ENCODE measurements around the gene YBEY.
"Not testable (repeated sequence)": the region's sequence is repeated elsewhere in the genome, so short reads cannot be mapped to it uniquely, and the experiment has no call there.

The YBEY gene, protein sequence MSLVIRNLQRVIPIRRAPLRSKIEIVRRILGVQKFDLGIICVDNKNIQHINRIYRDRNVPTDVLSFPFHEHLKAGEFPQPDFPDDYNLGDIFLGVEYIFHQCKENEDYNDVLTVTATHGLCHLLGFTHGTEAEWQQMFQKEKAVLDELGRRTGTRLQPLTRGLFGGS

DNA sequence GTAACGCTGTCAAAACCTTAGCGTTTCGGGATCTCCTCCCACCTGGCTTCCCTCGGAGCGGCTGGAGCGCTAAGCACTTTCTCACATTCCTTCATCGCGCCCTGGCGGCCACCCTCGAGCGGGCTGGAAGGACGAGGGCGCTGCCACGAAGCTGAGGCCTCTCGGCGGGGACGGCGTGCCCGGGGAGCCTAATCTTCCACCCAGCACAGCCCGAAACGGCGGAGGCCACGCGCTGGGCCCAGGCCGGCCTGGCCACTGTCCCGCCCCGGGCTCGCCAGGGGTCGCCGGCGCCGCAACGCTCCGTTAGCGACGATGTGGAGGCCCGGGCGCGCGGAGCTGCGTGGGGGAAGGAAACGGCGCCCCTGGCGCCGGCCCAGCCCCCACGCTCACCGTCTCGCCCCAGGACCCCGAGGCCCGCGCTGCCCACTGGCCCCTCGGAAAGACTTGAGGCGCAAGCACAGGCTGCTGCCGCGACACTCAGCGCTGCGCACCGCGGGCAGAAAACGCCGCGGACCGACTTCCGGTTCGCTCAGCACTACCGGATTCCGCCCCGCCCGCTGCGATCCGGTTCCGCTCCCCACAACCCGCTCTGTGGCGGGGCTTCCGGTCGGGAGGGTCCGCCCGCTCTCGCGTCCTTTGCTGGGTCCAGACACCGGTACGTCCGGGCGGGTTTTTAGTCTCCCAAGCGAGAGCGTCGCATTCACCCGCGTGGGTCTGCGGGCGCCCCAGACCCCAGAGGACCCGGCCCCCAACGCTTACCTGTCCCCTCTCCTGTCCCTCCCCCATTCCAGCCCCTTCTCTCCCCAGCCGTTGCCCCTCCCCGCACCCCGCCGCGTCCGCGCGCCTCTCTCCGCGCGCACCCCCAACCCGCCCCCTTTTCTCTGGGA, at the start of gene YBEY:
Gene YBEY, plus strand, starts transcription at position 582 of the 887 bp plus-strand sequence. CDS start 572 bp downstream, outside the sequence.
- DNase-seq = peak; percentile 89

DNA sequence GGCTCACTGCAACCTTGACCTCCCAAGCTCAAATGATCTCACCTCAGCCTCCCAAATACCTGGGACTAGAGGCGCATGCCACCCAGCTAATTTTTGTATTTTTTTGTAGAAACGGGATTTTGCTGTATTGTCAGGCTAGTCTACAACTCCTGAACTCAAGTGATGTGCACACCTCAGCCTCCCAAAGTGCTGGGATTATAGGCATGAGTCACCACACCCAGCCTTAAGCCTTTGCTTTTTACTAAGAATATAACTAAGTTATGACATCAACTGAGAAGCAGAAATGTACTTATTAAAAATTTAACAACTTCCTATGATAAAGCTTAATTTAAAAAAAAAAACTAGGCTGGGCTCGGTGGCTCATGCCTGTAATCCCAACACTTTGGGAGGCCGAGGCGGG, 48.7 kb upstream of the YBEY start:
- DNase-seq = no peak

DNA sequence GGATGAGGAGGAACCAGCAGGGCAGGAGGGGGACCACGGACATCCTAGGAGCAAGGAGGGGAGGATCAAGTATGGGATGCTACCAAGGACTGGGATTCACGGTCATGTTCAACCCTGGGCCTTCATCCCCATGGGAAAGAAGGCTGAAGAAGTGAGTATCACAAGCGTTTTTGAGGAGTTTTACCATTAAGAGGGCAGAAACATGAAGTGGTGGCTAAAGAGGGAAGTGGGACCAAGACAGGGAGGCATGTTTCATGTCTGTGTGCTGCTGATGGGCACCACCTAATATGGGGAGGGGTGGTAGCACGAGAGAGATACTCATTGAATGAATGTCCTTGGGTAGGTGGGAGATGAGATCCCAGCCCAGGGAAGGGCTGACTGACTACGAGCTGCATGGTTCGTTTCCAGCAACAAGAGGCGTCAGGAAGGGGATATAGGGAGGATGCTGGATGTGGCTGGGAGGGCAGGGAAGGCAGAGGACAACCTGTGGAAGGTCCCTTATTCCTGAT, 46.3 kb upstream of the YBEY start:
- no peak for DNase-seq

DNA sequence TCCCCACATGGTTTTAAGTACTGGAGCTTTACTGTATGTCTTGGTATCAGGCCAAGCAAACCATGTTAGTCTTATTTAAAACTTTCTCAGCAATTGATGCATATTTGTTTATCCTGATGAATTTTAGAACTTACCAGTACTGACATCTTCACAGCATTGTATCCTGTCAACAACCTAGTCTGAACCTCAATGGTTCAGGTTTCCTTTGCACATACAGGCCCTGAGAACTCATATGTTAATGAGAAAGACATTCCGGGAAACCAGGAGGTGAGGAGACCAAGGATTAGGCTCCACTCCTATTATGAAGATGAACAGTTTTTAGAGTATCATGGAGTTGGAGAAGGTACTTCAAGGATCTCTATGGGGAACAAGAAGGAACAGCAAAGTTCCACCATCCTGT, 44.6 kb upstream of the YBEY start:
- not testable (repeated sequence) for DNase-seq

DNA sequence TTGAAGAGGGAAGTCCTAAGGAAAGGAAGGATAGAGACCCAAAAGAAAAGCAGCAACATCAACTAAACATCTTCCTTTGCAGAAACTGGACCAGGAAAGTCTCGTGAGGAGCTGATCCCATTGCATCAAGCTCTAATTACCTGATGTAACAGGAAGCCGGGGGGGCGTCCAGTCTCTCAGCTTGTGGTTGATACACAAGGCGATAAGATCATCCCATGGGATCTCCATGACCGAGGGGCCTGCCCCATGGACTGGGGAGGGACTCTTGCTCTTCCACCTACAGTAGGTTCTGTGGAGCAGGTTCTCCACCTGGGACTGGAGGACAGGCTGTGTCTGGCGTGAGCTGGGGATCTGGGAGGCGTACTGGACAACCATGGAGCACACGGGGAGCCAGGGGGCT, 42.8 kb upstream of the YBEY start:
- no peak for DNase-seq

DNA sequence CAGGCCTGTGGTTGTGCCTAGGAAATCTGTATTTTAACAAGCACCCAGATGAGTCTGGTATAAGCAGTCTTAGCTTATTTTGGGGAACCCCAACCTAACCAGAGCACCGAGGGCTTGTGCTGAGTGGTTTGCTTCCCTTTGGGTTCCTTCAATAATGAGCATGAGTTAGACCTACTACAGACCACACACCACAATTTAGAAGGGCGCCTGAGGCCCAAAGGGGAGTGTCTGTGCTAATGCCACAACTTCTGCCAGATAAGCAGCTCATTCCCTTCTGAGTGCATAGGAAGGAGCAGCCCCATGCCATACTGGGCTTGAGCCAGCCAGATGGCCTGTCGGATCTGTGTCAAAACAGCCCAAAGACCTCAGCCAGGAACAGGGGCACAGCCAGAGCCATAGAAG, 42.2 kb upstream of the YBEY start:
- no peak for DNase-seq

DNA sequence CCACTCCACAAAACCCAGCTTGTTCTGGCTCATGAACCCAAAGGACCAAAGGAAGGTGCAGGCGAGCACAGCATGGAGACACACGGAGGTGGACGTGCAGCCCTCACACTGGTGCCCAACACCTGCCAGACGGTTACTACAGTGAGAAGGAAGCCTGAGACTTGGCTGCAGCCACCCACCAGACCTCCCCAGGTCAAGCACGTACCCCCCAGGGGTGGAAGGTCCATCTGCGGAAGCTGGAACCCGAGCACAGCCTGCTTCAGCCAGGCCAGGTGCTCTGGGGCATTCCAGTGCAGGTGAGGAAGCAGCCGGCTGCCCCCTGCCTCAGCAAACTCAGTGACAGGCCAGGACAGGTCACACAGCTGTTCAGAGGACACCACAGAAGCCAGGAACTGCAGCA, 41.5 kb upstream of the YBEY start:
- no peak for DNase-seq

DNA sequence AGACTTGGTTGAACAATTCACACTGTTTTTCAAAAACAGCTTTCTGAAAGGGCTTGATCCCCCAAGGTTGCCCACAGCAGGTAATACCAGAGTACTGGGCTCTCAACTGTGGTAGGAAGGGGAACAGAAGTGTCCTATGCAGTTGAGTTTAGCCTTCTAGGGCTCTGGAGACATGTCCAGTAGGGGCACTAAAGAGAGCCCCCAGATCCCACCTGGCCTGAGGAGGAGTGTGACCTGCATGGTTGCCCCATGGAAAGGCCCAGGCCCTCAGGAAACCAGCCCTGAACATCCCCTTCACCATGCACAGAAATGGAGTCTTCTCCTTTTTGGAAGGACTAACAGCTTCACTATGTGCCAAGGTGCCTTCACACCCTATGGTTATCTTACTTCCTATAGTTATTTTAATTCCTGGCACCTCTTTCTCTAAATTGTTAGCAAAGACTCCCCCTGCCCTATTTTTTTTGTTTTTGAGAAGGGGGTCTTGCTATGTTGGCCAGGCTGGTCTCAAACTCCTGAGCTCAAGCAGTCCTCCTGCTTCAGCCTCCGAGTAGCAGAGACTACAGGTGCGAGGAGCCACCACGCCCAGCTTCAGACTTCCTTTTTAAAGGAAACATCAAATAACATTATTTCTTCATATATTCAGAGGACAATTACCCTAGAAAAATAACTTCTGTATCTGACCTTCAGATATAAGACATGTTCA, 40.8 kb upstream of the YBEY start:
- DNase-seq = no peak

DNA sequence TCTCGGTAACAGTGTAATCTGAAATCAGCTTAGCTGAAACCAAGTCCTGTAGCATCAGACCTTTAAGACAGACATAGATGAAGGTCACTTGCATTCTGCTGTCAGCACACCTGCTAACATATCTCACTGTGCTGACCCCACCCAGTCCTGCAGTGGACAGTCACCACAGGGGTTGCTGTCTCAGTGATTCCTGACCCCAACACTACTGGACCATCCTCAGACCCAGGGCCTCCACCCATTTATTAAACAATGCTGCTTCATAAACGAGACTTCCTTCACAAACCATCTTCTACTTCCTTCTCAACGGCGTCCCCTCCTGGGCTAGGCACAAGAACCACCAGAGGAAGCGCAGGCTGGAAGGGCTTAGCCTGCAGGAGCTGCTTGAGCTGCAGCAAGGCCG, 39.8 kb upstream of the YBEY start:
- DNase-seq = no peak

DNA sequence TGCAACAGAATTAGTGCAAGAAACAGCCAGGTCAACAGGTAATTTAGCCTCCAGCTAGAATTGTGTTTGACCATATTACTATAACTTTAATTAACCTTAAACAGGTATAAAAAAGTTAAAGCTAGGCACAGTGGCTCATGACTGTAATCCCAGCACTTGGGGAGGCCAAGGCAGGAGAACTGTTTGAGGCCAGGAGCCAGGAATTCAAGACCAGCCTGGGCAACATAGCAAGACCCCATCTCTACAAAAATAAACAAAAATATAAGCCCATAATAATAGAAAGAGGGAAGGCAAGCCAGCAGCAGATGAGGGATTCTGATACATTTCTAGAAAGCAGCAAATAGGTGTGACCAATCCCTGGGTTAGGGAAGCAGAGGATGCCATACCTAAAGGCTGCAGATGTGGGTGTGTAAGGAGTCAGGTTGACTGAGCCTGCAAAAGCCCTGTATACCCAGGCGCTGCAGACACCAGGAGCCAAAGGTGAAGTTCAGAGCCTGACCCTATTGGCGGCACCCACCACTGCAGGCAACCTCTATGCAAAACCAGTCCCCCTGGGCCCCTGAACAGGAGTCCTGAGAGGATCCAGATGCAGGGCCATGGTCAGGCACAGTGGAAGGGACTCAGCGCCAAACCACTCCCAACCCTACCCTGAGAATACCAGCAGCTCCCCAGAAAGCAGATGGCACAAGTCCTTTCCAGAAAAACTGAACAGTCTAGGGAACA, 38.3 kb upstream of the YBEY start:
- no peak for DNase-seq

DNA sequence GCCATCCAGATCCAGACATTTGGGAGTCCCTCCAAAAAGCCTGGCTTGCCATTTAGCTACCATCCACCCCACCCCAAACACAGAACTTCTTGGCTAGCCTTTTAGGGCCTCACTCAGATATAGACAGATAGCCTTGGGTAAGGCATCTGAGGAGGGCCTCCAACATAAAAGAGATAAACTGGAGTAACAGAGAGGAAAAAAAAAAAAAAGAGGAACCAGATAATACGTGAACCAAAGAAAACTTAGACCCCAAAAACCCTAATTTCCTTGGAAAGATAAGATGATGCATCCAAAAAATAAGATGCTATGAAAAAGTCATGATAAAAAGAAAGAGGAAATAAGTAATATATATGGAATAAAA, 37.7 kb upstream of the YBEY start:
- DNase-seq = no peak

DNA sequence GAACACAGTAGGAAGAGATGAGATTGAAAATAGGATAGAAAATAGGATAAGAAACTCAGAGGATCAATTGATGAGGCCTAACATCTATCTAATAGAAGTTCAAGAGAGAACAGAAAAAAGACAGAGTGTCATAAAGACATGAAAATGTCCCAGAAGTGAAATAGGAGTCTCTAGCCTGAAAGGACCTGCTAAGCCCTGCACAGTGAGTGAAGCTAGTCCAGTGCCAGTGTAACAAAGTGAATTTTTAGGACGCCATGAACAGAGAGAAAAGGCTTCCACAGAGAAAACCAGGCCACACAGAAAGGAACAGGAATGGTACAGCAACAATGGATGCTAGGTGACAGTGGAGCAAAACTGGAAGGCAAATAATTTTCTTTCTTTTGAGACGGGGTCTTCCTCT, 37.3 kb upstream of the YBEY start:
- DNase-seq = no peak

DNA sequence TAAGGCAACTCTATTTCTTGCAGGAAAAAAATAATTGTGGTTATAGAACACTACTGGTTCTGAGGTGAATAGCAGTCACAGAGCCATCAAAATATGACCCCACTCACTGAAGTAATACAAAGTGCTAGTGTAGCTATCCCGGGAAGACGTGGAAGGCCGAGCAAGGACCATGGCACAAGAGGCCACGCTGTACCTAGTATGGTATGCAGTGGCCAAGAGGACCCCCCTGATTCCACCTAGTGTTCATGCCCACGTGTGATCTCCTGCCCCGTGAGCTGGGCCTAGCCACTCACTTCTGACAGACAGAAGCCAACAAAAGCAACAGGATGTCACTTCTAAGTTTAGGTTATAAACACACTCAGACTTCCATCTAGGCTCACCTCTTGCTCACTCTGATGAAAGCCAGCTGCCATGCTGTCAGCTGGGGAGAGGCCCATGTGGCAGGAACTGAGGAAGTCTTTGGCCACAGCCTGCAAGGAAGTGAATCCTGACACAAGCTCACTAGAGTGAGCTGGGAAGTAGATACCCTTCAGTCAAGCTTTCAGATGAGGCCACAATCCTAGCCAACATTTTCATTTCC, 35.9 kb upstream of the YBEY start:
- no peak for DNase-seq

DNA sequence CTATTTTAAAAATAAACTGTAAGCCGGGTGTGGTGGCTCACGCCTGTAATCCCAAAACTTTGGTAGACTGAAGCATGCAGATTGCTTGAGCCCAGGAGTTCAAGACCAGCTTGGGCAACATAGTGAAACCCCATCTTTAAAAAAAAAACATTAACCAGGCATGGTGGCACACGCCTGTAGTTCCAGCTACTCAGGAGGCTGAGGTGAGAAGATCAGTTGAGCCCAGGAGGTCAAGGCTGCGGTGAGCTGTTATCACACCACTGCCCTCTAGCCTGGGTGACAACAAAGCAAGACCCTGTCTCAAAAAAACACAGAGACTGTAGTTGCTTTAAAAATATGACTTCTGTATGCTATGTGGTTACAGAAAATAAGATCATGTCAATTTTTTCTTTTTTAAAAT, 33.3 kb upstream of the YBEY start:
- no peak for DNase-seq

DNA sequence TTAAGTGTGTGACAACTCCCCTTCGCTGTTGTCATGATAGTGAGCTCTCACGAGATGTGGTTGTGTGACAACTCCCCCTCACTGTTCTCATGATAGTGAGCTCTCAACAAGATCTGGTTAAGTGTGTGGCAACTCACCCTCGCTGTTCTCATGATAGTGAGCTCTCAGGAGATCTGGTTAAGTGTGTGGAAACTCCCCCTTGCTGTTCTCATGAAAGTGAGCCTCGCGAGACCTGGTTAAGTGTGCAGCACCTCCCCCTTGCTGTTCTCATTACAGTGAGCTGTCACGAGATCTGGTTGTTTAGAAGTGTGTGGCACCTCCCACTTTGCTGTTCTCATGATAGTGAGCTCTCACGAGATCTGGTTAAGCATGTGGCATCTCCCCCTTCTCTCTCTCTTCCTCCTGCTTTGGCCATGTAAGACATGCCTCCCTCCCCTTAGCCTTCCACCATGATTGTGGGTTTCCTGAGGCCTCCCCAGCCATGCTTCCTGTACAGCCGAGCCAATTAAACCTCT, 32.5 kb upstream of the YBEY start:
- DNase-seq = peak; percentile 53

DNA sequence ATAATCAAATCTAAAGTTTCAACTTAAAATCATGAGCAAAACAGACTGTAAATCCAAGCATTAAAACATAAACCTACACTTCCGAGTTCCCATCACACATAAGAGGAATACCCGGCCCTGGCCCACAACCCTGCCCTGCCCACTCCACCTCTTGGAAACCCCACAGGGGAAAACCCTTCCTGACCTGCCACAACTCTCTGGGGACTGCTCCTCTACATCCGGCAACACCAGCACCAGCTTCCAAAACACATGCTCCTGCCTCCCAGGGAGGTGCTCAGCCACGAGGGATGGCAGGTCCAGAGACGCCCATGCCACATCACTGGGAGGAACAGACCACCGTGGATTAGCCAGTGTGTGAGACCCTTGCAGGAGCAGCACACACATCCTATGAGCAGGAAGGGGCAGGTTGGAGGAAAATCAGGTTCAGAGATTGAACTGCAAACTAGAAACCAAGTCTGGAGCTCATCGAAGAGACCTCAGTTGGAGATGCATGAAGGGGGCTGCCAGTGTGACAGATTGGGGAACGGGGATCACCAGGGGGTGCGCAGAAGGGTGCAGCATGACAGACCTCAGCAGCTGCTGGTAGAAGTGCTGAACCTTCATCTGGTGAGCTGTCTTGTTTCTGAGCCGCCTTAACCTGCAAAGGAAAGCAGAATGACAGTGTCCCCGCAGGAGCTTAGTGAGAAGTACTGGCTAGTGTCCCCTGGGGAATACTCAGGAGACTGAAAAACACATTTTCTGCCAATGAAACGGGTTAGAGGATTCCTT, 31.8 kb upstream of the YBEY start:
- no peak for DNase-seq

DNA sequence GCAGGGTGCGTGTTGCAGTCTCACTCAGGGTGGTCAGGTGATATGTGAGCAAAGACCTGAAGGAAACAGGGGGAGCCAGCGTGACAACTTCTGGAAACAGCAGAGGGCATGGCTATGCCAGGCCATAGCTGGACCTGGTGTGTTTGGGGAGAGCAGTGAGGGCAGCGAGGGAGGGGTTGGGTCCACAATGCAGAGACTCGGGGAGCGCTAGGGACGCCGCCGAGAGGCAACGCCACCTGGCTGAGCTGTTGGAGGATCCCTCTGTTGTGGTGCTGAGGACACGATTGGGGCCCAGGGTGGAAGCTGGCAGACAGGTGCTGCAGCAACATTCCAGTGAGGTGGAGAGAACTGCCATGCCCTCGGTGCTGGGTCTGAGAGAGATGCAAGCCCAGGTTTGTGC, 31.0 kb upstream of the YBEY start:
- no peak for DNase-seq

DNA sequence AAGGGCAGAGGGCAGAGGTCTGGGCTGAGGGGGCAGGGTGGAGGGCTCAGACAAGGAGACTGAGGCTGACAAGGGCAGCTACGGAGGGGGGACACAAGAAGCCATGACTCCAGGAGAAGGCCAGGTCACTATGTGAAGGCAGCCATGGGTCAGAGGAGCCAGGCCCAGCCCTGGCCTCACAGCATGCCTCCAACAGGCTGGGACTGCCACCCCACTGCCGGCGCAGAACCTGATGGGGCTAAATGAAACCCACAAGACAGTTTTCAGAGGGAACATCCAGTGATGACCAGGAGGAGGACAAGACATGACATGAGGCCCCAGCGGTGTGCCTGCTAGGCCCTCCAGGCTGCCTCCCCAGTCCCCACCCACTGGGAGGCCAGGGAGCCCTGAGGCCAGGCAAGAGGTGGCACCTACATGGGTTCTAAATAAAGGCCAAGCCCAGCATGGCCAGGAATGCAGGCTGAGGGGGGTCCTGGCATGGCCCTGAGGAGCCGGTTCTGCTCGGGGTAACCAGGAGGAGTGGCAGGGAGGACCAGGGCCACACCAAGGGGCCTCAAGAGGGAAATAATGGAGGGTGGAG, 30.3 kb upstream of the YBEY start:
- no peak for DNase-seq

DNA sequence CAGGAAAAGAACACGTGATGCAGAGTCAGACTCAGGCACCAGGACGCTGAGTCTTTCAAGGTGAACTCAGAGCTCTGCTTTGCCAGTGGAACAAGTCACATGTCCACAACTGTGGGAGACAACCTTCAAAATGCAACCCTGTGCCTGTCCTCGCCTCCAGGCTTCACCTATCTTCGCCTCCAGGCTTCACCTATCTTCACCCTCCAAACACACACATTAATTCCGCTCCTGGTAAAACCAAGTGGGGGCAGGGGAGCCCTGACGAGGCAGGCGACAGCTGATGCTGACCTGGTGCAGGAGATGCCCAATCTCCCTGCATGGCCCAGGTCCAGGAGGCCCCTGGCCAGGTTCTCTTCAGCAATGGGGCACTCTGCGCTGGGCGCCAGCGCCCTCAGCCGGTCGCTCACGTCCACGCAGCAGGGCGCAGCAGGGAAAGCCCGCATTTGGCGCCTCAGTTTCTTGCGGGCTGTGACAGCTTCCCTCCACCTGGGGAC, 29.6 kb upstream of the YBEY start:
- no peak for DNase-seq

DNA sequence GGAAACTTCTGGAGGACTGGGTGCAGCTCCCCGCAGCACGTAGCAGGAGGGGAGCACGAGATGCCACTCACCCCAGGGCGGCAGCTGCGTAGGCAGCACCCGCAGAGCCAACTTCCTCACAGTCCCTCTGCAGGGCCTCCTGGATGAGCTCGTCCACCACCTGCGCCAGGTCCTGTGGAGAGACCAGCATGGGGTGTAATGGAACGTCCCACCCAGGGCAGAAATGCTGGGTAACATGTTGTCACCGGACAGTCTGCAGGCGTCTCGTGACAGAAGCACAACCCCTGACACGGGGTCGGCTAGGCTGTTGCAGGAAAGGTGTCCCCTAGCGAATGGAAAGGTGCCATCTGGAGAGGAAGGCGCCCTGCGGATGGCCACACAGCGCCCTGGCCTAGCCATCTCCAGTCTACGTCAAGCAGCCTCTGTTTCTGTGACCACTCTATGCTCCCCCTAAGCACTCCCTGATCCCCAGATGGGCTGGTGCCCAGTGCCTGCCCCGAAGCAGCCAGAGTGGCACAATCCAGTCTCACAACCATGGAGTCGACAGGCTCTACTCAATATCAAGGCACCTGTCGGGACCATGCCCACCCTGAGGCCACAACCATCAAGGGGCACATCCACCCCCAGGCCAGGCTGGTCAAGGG, 22.0 kb upstream of the YBEY start:
- DNase-seq = no peak

DNA sequence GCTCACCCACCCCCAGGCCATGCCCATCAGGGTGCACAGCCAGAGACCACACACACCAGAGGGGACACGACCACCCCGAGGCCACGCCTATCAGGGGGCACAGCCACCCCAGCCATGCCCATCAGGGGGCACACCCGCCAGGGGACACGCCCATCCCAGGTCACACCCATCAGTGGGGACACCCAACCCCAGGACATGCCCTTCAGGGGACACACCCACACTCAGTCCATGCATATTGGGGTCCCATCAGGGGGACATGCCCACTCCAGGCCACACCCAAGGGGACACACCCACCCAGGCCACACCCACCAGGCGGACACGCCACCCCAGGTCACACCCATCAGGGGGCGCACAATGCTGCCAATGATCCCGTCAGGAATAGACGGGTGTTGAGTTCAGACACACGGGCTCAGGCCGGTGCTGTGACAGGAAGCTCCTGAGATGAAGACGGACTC, 21.4 kb upstream of the YBEY start:
- no peak for DNase-seq
